ENCODE results near the gene MYCBP2.

Gene MYCBP2

DNA sequence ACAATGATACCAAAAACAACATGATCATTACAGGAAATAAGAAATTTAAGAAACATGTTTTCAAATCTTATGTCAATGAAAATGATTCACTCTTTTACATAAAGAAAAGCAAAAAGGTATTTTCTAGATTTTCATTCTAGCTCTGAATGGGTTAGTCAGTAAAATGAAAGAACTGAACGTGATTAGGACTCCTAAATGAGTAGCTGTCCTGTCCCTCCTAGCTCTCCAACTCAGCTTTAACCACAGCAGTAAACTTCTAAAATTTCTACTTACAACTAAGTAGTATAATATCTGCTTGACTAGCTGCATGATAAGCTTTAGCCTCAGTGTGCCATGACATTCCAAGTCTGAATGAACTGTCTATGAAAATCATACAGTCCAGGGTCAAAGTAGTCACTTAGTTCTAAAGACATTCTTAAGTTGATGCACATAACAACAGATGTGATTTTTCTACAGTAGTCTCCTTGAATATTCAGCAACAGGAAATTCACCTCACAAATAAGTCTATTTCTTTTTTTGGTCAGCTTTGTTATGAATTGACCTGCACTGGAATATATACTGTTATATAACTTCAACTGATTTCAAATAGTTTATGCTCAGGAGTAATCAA is 136.4 kb downstream of the MYCBP2 start:
- DNase-seq, result no peak

DNA sequence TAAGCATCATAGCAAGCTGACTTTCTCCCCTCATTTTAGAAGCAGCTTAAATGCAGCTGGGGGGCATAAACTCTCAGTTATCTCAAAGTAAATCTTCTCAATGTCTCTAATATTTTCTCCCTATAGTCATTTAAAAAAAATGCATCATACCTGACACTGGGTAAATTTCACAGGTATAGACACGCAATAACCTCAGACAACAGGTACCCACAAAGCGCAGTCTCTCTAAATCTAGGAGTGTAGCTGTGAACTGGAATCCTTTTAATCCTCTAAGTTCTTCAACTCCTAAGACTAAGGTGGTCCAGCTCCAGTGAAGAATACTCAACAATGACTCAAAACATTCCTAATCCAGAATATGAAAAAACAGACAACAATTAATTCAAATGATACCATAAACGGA is 141.2 kb downstream of the MYCBP2 start:
- no peak for DNase-seq

DNA sequence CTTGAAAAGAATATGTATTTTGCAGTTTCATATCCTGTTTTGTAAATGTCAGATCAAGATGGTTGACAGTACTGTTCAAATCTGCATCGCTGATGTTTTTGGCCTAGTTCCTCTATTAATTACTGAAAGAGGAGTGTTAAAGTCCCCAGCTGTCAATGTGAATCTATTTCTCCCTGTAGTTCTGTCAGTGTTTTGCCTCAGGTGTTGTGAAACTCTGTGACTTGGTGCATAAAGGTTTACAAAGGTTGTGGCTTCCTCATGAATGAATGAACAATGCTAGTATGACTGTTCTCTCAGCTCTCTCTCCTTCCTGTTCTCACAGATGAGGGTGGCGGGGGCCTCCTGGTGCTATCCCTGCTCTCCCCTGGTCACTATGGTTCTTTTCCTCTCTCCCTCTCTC is 142.4 kb downstream of the MYCBP2 start:
- no peak for DNase-seq

DNA sequence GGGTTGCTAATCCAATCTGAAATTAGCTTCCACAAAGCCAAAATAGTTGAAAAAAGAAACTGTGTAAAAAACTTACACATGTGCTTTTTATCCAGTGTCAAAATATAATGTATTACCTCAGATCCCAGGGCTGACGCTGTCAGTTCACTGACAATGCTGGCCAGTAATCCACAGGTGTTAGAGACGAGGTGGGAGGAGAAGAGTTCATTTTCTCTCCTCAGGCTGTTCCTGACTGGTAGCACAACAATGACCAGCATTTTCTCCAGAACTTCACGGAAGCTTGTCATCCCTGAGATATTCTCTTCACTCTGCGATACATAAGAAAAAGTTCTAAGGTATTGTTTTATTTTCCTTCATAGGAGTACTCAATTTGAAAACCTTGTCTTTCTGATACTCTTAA is 146.9 kb downstream of the MYCBP2 start:
- DNase-seq, result no peak

DNA sequence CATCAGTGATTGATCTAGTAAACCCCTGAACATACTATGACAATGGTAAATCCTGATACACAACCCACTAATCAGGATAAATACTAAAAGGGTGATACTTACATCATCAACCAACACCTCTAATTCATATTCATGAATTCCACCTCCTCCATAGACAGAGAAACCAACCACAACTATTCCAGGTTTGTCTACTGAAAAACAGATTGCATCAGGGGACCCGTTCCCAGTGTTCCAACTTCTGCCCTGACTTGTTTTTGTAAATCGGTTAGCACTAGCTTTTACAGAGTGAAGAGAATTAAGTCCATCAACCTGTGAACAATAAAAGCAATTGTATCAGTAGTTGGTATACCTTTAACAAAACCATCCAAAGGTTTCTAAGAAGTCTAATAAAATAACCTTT is 149.2 kb downstream of the MYCBP2 start:
- no peak for DNase-seq

DNA sequence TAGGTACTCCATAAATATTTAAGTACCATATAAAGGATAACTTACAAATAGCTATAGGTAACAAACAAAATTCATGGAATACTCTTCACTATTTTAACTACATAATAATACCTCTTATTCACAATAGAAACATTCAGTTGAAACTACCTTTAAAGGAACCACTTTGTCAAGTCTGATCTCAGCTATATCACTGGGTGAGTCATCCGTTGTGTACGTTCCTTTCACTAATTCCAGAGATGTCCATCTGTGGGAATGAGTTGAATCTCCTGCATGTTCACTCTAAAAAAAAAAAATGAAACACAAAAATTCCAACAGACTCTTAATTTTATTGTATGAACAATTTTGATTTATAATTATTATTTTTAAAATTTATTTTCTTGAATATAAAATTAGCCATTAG is 150.5 kb downstream of the MYCBP2 start:
- DNase-seq, result no peak

DNA sequence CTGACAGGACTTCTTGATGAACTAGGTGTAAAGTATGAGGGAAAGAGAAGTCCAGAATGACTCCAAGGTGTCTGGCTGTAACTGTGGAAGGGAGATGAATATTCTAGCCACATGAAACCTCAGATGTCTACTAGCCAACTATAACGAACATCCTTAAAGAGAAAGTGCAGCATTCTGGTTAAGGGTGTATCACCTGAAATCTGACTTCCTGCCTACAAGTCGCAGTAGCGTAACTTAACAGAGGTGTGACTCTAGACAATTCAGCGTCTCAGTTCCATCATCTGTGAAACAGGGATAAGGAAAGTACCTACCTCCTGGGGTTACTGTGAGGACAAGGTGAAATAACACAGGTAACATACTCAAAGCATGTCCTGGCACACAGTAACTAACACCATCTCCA is 154.2 kb downstream of the MYCBP2 start:
- DNase-seq, result no peak

DNA sequence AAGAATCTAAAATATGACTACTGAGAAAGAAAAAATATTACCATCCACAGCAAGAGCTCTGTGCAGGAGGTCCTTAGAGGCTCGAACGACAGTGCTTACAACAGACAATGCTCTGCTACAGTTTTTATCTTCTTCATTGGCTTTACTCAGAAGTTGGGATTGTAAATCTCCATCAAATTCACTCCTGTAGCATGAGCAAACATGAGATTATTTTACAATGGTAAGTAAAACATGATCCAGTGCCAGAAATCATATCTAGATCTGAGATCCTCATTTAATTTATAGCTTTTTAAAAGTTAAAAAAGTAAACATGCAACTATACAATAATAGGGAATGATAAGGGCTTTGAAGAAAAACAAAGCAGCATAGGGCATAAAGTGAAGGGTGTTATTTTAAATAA is 155.4 kb downstream of the MYCBP2 start:
- DNase-seq, result no peak

DNA sequence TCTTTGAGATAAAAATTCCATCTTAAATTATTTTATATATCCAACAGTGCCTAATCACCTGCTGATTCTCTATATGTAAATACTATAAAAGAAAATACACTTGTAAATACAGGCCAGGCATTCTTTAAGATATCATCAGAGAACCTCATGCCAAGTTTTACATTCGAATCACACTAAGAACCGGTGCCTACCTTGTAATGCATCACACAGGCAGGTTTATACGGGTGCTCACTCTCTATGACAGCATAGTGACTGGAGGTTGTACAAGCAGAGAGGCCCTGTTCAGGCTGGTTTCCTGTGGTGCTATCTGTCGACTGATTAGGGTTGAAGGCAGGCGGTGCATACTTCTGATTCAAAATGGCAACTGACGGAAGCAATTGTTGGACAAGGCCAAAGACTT is 158.7 kb downstream of the MYCBP2 start:
- DNase-seq, result no peak

DNA sequence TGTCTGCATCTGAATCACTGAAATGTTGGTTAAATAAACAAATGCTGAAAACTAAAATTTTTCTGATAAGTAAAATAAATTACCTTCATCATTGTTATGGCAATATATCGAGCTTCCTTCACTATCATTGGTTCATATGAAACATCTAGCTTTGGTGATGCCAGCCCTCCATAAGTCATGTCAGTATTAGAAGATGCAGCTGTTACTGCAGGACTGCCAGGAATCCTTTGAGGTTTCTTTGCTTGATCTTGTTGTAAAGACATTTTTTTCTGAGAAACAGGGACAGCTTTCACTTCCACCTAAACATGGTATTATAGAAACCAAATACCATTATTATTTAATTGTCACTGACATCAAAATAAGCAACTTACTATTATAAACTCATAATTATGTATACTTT is 176.2 kb downstream of the MYCBP2 start:
- no peak for DNase-seq

DNA sequence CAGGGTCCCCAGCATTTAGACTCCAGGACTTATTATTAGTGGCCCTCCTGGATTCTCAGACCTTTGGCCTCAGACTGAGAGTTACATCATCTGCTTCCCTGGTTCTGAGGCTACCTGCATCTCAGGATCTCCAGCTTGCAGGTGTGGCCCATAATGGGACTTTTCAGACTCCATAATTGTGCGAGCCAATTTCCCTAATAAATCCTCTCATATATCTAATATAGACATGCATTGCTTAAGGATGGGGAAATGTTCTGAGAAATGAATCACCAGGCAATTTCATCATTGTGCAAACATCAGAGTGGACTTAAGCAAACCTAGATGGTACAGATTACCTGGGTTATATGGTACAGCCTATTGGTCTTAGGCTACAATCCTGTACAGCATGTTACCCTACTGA is 183.5 kb downstream of the MYCBP2 start:
- no peak for DNase-seq

DNA sequence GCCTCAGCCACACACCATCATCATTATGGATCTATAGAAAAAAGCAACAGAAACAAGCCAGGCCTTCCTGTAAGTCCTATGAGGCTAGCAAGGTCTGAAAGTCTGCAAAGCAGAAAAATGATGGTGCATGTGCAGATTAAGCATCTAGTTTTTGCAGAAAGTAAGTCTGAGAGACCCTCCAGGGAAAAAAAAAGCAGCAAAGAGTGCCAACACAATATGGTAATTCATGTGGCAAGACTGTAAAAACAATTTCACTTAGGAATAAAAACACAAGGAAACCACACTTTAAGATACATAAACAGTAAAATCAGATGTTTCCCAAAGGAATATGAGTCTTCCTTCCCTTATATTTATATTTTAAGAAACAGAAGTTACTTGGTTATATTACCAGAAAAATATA is 187.6 kb downstream of the MYCBP2 start:
- DNase-seq, result no peak

DNA sequence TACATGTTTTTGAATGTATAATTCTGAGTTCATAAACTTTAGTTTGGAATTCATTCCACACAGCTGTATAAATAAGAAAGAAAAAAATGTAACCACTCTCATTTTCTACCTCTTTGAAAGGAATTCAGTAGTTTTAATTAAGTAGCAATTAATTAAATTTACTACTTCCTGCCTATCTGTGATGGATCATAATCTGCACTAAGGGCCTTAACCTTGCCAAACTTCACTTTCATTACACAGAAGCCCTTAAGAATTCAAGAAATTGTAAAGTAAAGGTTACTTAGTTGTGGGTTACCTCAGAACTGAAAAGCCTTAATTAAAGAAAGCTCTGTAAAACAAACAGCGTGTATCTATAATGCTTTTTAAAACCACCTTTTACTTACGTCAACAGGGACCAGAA is 188.1 kb downstream of the MYCBP2 start:
- DNase-seq, result no peak

DNA sequence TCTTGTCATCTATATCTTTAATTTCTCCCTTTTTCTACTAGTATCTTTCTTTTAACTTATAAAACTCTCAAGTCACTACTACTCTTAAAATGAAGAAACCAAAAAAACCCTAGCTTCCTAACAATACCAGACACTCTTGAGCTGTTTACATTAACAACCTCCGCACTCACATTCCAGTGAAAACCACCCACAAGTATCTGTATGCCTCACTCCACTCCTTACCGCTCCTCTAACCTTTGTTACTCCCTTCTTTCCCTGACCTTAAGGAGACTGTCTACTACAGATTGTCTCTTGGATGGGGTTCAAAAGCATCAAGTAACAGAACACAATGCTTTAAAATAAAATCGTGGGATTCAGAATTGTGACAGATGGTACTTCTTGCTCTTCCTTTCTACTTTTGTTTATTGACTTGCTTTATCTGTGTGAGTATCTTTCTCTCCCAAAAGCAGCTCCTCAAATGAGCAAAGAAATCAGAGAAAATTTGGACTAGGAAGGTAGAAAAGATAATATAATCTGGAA is 189.9 kb downstream of the MYCBP2 start:
- DNase-seq, result no peak

DNA sequence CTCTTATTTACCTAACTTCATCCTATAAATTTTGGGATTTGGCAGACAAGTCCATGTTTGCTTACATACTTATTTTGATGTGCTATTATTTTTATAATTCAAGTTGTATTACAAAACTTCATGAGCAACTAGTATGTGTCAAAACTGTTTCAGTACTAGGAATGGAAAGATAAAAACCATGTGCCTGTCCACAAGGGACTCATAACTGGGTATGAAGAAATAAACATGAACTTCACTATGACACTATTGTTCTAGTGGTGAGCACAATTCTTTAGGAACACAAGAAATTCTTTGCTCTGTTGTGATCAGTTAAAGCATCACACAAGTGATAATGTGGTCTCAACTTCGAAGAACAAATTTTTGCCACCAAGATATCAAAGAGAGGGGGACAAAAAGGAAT is 202.5 kb downstream of the MYCBP2 start:
- no peak for DNase-seq

DNA sequence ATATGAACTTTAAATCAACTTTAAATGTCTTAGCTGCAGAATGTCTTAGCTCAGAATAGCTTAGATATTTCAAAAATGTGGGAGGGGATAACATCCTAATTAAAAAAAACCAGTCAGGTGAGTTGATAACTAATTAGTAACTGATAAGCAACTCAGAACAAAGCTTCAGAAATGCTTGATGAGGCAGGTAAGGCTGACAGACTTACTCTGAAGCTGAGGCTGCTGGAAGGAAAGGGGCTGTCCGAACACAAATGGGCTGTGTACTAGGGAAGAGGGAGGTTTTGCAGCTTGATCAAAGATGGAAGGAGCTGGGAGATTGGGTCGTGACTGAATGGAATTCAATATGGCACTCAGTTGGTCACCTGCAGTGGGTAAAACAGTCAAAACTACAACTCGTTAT is 208.8 kb downstream of the MYCBP2 start:
- DNase-seq, result no peak

DNA sequence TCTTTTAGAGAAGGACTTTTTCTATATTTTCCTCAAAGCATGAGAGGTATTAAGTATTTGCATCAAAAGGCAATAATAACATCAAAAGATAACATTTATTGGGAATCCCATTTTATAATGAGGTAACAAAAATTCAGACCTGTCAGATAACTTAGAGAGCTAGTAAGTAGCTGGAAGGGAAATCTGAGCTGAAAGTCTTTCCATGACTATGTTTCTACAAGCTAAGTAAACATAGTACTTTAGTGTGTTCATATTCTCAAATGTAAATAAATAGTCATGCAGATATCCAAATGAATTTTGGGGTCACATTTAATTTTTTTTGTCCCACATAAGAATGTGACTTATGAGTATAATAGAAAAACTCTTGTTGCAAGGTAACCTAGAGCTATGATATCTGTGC is 212.6 kb downstream of the MYCBP2 start:
- no peak for DNase-seq

DNA sequence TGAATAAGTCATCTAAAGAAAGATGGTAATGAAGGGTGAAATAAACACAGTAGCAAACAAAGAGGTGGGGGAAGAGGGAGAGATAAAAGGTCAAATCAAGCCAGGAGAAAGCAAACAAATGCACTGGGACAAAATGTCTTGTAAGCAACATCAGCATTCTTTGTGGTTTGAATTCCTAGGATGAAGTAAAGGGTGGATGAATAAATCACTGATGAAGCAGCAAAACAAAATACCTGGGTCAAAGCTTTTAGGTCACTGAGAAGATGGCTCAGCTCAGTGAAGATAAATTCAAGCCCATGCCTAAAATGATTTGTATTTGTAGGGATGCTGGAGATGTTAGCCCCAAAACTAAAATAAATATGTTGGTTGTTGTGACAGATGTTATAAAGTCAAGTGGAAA is 213.4 kb downstream of the MYCBP2 start:
- no peak for DNase-seq

DNA sequence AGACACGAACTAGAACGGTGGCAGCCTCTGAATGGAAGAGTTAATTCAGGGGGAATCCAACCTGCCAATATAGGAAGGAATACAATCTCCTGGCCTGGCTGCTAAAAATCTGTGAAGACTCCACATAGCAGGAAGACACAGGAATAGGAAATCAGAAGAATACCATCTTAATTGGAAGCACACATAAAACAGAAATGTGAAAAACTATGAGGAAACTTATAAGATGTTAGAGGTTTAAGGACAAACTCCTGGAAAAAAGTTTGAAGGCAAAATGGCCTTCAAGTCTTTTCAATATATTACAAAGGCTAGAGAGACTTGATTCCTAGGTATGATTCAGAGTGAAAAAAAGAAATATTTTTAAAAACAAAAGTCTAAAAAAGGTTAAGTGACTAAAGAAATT is 221.8 kb downstream of the MYCBP2 start:
- DNase-seq, result no peak

DNA sequence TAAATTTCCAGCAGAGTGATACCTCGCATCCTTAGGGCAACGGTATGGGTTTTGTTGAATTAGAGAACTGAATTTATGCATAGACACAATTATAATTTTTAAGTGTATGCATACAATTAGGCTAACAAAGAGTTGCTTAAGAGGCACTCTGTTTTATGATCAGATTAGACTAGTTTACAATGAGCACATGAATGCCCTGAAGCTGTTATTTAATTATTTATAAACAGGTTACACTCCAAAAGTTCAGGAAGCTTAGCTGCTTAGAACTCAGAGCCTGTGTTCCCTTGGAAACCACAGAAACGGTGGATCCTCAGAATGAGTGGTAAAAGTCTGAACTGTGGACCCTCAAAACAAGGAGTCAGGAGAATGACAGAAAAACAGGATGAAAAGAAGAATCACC is 227.5 kb downstream of the MYCBP2 start:
- peak; percentile 8 for DNase-seq

DNA sequence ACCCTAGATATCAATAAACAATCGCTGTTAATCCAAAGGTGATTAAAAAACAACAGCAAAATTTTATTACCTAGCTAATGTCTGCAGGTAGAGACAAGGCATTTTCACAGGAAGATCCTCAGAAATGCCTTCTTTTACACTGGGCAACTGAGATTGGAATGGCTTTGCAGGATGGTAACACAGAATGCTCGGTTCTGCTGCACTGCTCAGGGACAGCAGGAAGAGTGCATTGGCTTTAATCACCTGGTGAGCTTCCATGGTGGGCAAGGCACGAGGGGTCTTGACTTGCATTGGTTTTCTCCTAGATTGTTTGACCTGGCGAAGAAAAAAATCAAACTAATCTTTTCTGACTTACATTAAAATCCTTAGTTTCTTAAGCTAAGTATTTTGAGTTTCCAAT is 231.6 kb downstream of the MYCBP2 start:
- DNase-seq, result no peak

DNA sequence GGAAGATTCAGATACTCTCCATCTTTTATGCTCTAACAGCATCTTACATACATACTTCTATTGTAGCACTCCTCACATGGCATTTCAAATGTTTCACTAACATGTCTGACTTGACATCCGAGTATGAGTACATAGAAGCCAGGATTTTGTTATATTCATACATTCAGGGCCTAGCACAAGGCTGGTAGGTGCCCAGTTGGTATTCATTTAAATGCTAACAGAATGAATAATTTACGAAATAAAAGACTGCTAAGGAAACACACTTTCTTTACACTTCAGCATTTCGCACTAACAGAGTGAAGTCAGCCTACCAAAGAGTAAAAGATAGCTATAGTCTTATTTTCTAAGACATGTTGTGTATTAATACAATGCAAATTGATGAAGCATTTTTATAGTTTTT is 232.1 kb downstream of the MYCBP2 start:
- DNase-seq, result no peak

DNA sequence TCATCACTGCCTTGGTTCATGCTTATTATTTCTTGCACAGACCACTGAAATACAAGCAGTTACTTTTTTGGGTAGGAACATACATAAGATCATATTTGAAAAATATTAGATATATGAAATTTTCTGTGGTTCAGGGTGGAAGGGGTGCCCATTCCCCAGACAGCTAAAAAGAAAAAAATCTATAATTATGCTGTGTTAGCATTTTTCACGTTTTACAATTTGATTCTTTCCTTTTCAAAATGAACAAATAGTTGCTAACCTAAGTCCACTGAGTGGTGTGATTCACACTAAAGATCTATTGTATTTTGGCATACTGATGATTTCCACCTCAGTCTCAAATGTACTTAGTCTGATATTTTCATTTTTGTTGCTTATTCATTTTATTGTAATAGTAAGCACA is 233.2 kb downstream of the MYCBP2 start:
- DNase-seq, result no peak

DNA sequence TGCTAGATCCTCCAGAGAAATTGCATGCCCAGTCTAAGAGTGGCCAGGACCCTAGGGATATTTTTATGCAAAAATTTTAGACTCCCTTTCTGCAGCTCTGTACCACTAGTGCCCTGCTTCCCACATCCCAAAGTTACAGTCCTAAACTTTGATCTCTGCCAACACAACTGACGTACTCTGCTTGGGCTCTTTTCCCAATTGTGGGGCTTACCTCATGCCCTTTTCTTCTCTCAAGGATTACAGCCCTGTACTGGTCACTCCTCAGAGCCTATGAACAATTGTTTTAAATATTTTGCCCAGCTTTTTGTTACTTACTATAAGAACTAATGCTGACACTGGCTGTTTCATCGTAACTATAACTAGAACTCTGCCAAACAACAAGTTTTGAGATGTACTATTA is 242.1 kb downstream of the MYCBP2 start:
- DNase-seq, result no peak

DNA sequence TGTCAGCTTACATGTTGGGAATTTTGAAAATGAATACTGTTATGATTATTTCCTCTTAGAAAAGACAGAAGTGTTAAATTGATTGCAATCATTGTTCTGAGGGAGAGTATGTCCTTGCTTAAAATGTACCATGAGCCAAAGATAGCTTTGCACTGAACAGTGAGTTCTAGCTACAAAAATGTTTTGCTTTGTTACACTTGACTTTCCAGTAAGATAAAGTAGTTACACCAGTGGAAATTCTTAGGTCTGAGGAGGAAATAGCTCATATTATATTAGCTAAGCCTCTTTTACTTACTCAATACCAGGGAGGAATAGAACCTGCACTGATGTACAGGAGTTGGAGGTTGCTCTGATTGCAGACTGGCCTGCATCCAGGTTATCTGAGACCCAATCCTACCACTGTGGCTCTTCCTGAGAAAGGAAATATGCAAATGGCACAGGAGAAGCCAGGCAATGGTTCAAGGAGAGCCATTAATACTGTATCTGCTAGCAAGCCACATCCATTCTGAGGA is 246.9 kb downstream of the MYCBP2 start:
- DNase-seq, result no peak

DNA sequence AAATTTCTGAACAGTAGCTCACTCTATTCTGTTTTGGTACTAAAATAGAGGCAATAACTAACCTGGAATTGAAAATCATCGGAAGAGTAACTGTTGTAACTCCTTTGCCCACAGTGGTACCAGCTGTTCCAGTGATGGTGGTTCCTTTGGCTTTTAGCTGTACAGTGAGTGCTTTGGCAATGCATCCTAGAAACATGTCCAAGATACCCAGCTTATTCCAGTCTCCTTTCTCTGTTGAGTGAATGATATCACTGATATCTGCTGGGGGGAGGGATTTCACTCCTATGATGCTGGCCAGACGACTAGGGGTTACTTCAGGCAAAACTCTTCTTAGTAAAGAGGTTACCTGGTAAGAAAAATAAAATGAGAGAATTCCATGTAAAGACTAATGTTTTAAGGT is 259.4 kb downstream of the MYCBP2 start:
- DNase-seq, result no peak
